RKO (cell line): ENCODE results near the gene CRADD.

Experiments
- DNase-seq: peaks from one replicate; pipeline ENCODE4 v3.0.0-alpha.2; 2016; ENCODE audit warnings: low spot score

Gene CRADD

DNA sequence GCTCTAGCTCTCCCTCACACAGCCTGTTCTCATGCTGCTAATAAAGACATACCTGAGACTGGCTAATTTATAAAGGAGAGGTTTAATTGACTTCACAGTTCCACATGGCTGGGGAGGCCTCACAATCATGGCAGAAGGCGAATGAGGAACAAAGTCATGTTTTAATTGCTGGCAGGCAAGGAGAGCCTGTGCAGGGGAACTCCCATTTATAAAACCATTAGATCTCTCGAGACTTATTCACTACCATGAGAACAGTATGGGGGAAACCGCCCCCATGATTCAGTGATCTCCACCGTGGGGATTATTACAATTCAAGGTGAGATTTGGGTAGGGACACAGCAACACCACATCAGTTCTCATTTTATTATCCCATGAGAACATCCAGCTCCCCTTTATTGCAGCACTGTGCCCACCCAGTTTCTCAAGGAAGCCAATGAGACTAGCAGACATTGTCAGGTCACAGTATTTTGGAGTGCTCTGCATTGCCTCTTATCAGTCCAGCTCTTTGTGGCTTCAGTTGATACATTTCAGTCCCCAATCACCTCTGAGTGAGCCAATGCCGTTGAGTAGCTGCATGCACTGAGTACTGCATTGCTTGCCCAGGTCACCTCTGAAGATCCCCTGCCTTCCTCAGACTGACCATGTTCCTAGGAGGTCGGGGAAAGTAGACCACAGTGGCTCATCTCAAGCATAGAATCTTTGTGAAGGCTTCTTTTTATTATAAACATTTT lies 131.2 kb downstream of the CRADD start:
- DNase-seq = no peak

GRCh38 chr12:93812626-93813025 lies 135.5 kb downstream of the CRADD start:
- no peak for DNase-seq

DNA sequence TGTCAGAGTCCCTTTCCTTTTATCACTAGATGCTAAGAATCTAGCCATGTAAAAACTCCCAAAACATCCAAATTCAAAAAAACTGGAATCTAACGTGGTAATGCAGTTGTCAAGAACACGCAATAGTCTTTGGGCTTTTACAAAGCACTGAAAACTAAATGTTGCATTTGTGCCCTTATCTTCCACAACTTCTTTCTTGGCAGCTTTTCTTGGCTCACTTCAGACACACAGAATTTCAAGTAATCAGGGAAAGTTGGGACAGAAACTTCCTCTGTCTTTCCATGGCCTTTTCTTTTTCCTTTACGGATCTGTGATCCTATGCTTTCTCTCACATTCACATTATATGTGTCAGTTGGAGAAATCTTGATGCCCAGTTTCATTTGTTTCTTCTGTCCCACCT lies 136.0 kb downstream of the CRADD start:
- DNase-seq = no peak

GRCh38 chr12:93813972-93814821 lies 137.0 kb downstream of the CRADD start:
- DNase-seq = no peak

DNA sequence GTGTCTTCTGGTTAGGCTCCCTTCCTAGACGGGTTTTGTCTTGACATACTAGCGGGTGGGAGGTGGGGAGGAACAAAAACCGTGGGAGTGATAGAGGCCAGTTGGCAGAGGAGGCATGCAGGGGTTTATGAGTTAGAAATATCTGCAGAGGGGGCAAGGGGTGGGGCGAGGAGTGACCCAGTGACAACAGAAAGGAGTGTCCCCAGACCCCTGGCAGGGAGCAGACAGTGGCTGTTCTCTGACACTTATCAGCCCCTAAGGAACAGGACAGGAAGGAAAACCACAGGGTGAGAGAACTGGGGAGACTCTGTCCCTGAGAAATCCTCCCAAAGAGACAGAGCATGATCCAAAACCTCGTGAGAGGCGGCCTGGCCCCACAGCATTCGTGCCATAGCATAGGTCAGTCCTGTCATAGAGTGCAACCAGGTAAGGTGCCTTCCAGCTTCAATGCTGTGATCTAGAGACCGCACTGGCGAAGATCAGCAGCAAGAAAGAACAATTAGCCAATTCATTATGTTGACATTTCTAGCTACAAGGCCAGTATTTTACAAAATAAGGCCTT lies 141.4 kb downstream of the CRADD start:
- DNase-seq = no peak

GRCh38 chr12:93819050-93819491 lies 141.9 kb downstream of the CRADD start:
- DNase-seq = no peak

GRCh38 chr12:93823616-93824391 lies 146.6 kb downstream of the CRADD start:
- no peak for DNase-seq

GRCh38 chr12:93824514-93825500 lies 147.6 kb downstream of the CRADD start:
- DNase-seq = no peak

GRCh38 chr12:93825501-93825888 lies 148.3 kb downstream of the CRADD start:
- DNase-seq = no peak

GRCh38 chr12:93825931-93826555 lies 148.9 kb downstream of the CRADD start:
- no peak for DNase-seq

DNA sequence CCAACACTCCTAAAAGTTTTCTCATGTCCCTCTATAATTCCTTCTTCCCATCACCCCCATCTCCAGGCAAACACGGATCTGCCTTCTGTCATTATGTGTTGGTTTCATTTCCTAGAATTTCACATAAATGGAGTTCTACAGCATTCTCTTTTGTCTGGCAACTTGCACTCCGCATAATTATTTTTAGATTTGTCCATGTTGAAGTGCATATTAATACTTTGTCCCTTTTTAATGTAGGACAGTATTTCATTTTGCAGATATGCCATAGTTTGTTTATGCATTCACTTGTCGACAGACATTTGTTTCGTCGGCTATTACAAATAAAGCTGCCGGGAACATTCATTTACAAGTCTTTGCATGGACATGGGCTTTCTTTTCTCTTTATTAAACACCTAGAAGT lies 150.0 kb downstream of the CRADD start:
- DNase-seq = no peak

- DNase-seq = no peak
These were observed 150.5 kb downstream of the CRADD start for GRCh38 chr12:93827669-93828068.

DNA sequence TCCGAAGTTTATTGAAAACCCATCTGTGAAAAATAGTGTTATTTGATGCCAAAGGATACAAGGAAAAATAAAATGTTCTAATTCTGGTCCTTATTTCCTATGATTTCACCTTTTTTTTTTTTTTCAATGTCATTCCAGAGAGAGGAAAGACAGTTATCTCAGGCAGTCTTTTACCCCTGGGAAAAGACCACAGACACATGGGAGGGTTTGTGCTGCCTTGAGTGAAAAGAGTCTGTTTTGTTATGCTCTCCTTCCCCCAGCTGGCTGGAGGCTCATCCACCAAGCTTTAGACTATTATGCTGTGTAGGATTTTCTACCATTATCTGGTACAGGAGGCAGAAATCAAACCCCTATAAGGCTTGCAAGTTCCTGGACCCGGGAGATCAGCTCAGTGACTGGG lies 151.8 kb downstream of the CRADD start:
- DNase-seq = no peak

- no peak for DNase-seq
These were observed 154.2 kb downstream of the CRADD start for GRCh38 chr12:93831374-93831773.

- DNase-seq = no peak
These were observed 155.0 kb downstream of the CRADD start for GRCh38 chr12:93832131-93832530.

- DNase-seq = no peak
These were observed 156.8 kb downstream of the CRADD start for GRCh38 chr12:93833946-93834345.

GRCh38 chr12:93836620-93837260 lies 159.6 kb downstream of the CRADD start:
- DNase-seq = no peak

- DNase-seq = no peak
These were observed 161.0 kb downstream of the CRADD start for GRCh38 chr12:93838193-93838592.

DNA sequence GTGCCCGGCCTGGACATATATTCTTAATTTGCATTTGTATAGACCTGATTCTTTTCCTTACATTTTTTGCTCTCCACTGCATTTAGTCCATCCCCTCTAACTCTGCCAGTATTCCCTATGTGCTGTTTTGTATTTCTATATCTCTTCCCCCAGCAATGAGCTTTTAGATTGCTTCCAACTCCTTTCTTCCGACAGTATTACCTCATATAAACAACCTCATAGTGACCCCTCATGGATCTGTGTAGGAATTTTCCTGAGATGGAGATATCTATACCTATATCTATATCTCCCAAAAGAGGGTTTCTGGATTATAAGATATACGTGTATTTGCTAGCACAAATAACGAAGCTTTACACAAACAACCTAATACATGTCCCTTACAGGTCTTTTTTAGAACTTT lies 161.9 kb downstream of the CRADD start:
- DNase-seq = no peak

DNA sequence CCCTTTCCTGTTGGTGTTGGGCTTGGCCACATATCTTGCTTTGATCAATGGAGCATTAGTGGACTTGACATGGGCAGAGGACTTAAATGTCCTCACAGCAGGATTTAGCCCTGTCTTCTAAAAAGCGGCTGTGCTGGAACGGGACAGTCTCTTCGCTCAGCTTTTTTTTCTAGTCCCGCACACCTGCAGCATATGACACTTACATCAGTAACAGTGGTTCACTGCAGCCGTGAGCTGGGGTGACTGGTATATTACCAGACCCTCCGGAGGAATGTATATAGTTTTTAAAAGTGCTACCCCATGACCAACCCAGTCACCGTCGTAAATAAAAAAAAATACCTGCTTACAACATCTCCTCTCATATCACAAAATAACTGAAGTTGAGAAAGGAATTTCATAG lies 164.5 kb downstream of the CRADD start:
- no peak for DNase-seq
